CD14-positive monocyte (primary cell): Measurements from ENCODE around the gene HLCS. TPM values are rescaled to one million over a fixed set of nuclear protein-coding genes. Genes with fewer than 3 reads are reported as not detected.

ENCODE experiments used
- DNase-seq, 3 donors: peaks; one replicate each; pipeline ENCODE4 v3.0.0-alpha.2; 2011 to 2022
- H2AFZ ChIP-seq: 2 replicates; pipeline ENCODE4 v1.6.0; 2012; ENCODE audit warnings: mild to moderate bottlenecking, low read depth, low read length, inconsistent platforms; ENCODE audit not compliant: insufficient read depth, poor library complexity, severe bottlenecking
- H3K27ac ChIP-seq, 2 donors: 1 replicate in 1 of 2; 2 replicates in 1 of 2; pipeline ENCODE4 v1.5.1; 2012 to 2013; ENCODE audit warnings: low read length in 2 of 2, control low read depth in 1 of 2, inconsistent platforms in 1 of 2, low read depth in 1 of 2, mild to moderate bottlenecking in 1 of 2
- H3K27me3 ChIP-seq, 2 donors: one replicate each; pipeline versions ENCODE4 v1.6.0 to v1.6.1; 2011 to 2013; ENCODE audit warnings: low read length in 2 of 2; ENCODE audit not compliant: control insufficient read depth in 2 of 2, insufficient read depth in 2 of 2
- H3K36me3 ChIP-seq, 2 donors: replicated peaks in 1 of 2; 1 replicate in 1 of 2; 2 replicates in 1 of 2; pipeline versions ENCODE4 v1.5.1 to v1.6.1; 2012 to 2013; ENCODE audit warnings: low read length in 2 of 2, control low read depth in 1 of 2, inconsistent platforms in 1 of 2, mild to moderate bottlenecking in 1 of 2; ENCODE audit not compliant: insufficient read depth in 2 of 2, control insufficient read depth in 1 of 2
- H3K4me1 ChIP-seq, 2 donors: 1 replicate in 1 of 2; 2 replicates in 1 of 2; pipeline versions ENCODE4 v1.5.1 to v1.6.1; 2012 to 2013; ENCODE audit warnings: low read length in 2 of 2, control low read depth in 1 of 2, inconsistent platforms in 1 of 2, mild to moderate bottlenecking in 1 of 2, moderate library complexity in 1 of 2; ENCODE audit not compliant: insufficient read depth in 2 of 2, control insufficient read depth in 1 of 2
- H3K4me2 ChIP-seq: replicated peaks from 2 replicates; pipeline ENCODE3; 2012; ENCODE audit warnings: low read length, moderate library complexity, mild to moderate bottlenecking; ENCODE audit not compliant: poor library complexity, severe bottlenecking; ENCODE audit errors: extremely low read depth
- H3K4me3 ChIP-seq, 3 experiments: fragments of 200-600 bp in 1 of 3; sonication (generic) in 1 of 3; replicated peaks in 1 of 3; 1 replicate in 2 of 3; 2 replicates in 1 of 3; pipeline ENCODE4 v1.5.1; 2011 to 2013; ENCODE audit warnings: low read length in 3 of 3, mild to moderate bottlenecking in 3 of 3, control low read depth in 2 of 3, low read depth in 2 of 3, inconsistent platforms in 1 of 3, moderate library complexity in 1 of 3
- H3K79me2 ChIP-seq: 2 replicates; pipeline ENCODE4 v1.6.0; 2012; ENCODE audit warnings: mild to moderate bottlenecking, control low read depth, inconsistent platforms, low read length, moderate library complexity; ENCODE audit not compliant: insufficient read depth
- H3K9ac ChIP-seq: 2 replicates; pipeline ENCODE4 v1.6.0; 2017; ENCODE audit warnings: low read length, mild to moderate bottlenecking; ENCODE audit not compliant: insufficient read depth, poor library complexity, severe bottlenecking
- H3K9me3 ChIP-seq, 2 donors: replicated peaks in 1 of 2; 1 replicate in 1 of 2; 2 replicates in 1 of 2; pipeline versions ENCODE4 v1.5.1 to v1.6.1; 2012 to 2013; ENCODE audit warnings: low read length in 2 of 2, control low read depth in 1 of 2; ENCODE audit not compliant: control insufficient read depth in 1 of 2, insufficient read depth in 1 of 2
- H4K20me1 ChIP-seq: 2 replicates; pipeline ENCODE4 v1.6.0; 2012; ENCODE audit warnings: mild to moderate bottlenecking, low read length, control low read depth, moderate library complexity; ENCODE audit not compliant: insufficient read depth
- H3K27ac Mint-ChIP-seq, 7 donors: one replicate each; pipeline ENCODE4 v1.8.0; 2020; ENCODE audit warnings: mild to moderate bottlenecking in 7 of 7, mixed read lengths in 7 of 7, moderate library complexity in 6 of 7, inconsistent platforms in 2 of 7
- H3K27me3 Mint-ChIP-seq, 3 donors: one replicate each; pipeline ENCODE4 v1.8.0; 2021 to 2022; ENCODE audit warnings: low read depth in 3 of 3, mild to moderate bottlenecking in 3 of 3, mixed read lengths in 3 of 3, moderate library complexity in 3 of 3, inconsistent platforms in 1 of 3
- H3K36me3 Mint-ChIP-seq, 2 donors: one replicate each; pipeline ENCODE4 v1.8.0; 2020; ENCODE audit warnings: mixed read lengths in 2 of 2, inconsistent platforms in 1 of 2, mild to moderate bottlenecking in 1 of 2
- H3K4me1 Mint-ChIP-seq: one replicate; pipeline ENCODE4 v1.8.0; 2020; ENCODE audit warnings: mild to moderate bottlenecking, mixed read lengths
- H3K4me3 Mint-ChIP-seq, 2 donors: one replicate each; pipeline ENCODE4 v1.8.0; 2020; ENCODE audit warnings: mild to moderate bottlenecking in 2 of 2, mixed read lengths in 2 of 2, moderate library complexity in 1 of 2
- H3K9me3 Mint-ChIP-seq, 7 donors: one replicate each; pipeline ENCODE4 v1.8.0; 2020 to 2022; ENCODE audit warnings: mixed read lengths in 7 of 7, mild to moderate bottlenecking in 6 of 7, moderate library complexity in 6 of 7, inconsistent platforms in 2 of 7
- CTCF ChIP-seq: fragments of 200-600 bp; IDR thresholded peaks from one replicate; pipeline ENCODE4 v1.8.0; 2022; ENCODE audit warnings: antibody characterized with exemption, mild to moderate bottlenecking
- WGBS: methylation state at CpG from one replicate; pipeline ENCODE4 v1.1.5; 2013; ENCODE audit warnings: missing lambda C conversion rate; ENCODE audit not compliant: insufficient coverage; 5-methylcytosine and 5-hydroxymethylcytosine counted together
- intact Hi-C, 2 donors: fragments of 100-400 bp; cut with micrococcal nuclease; formaldehyde crosslinking; loops; one replicate each; pipeline versions ENCODE4 v1.15.0 to v1.15.1; 2023
- polyA plus RNA-seq, 3 donors: library from polyadenylated mRNA; depleted of rRNA in 1 of 3; unstranded in 2 of 3; stranded (reverse) in 1 of 3; fragments of 300-500 nt in 2 of 3; fragments of >200 nt in 1 of 3; fragmentation: Illumina TruSeq in 2 of 3; gene quantifications; 1 replicate in 2 of 3; 2 replicates in 1 of 3; pipeline ENCODE4 v1.2.3, GENCODE V29; 2012 to 2021

HLCS gene
- polyA plus RNA-seq, 3 donors, result 2.1 to 3.1 (median 2.2) TPM

DNA sequence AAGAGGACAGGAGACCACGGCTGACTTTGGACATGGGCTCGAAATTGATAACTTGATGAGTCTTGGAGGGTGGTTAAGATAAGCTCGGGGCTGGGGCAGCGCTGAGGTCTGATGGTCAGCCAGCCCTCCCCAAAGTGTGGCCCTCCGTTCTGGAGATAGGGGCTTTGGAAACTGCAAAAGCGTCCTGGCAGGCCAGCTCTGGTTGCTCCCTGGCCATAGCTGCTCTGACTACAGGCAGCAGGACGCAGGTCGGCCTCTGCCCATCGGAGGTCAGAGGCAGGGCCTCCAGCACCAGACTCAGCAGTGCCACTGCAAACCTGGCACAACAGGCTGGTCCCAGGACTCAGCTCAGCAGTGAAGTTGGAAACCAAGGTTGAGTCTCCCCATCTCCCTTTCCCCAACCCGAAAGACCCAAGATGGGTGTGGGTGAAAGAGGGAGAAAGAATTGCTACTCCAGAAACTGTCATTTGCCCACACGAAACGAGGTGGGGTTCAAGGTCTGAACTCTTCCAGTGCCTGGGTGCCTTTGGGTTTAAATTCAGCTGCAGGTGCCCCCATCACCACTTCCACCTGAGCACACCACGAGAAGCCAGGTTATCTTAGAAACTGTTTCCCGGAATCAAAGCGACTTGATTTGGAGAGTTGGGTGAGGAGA is 262.7 kb downstream of the HLCS start:
- peaks cover 0 to 4% of the 10 kb centered on the region in 2 donors for H3K36me3 Mint-ChIP-seq
- intact Hi-C loops, result no loop called here
- H3K79me2 ChIP-seq, result no peaks in the 10 kb centered on the region
- H4K20me1 ChIP-seq, result no peaks in the 10 kb centered on the region
- no peak overlapping the region for H2AFZ ChIP-seq
- H3K4me1 Mint-ChIP-seq, result peaks cover 12% of the 10 kb centered on the region
- H3K4me2 ChIP-seq, result no peak overlapping the region
- peaks cover 0 to 40% (median 9%) of the 10 kb centered on the region in 7 donors for H3K9me3 Mint-ChIP-seq
- peaks cover 0 to 48% of the 10 kb centered on the region in 2 donors for H3K9me3 ChIP-seq
- no peak for TF ChIP-seq CTCF
- no peak overlapping the region for H3K27ac ChIP-seq
- 17% methylated on average over 9 of the region's 15 CpGs for WGBS
- H3K27me3 ChIP-seq, result peaks cover 63 to 94% of the 10 kb centered on the region in 2 donors
- H3K9ac ChIP-seq, result no peak overlapping the region
- peak overlapping the region in 1 of 2 donors; percentile 74 for H3K4me3 Mint-ChIP-seq
- no peak overlapping the region for H3K4me3 ChIP-seq
- peaks cover 87 to 97% (median 87%) of the 10 kb centered on the region in 3 donors for H3K27me3 Mint-ChIP-seq
- no peaks in the 10 kb centered on the region for H3K36me3 ChIP-seq
- DNase-seq, result no peak
- H3K27ac Mint-ChIP-seq, result peak overlapping the region in 1 of 7 donors; percentile 75
- no peaks in the 10 kb centered on the region for H3K4me1 ChIP-seq

GRCh38 chr21:36703123-36703522 is 263.3 kb downstream of the HLCS start:
- DNase-seq, result no peak
- 27% methylated on average over 3 of the region's 3 CpGs for WGBS
- no peaks in the 10 kb centered on the region for H3K79me2 ChIP-seq
- no peak overlapping the region for H3K27ac Mint-ChIP-seq
- H3K4me1 ChIP-seq, result no peaks in the 10 kb centered on the region
- no peak overlapping the region for H3K9ac ChIP-seq
- H3K9me3 Mint-ChIP-seq, result peaks cover 0 to 40% (median 9%) of the 10 kb centered on the region in 7 donors
- H3K4me3 Mint-ChIP-seq, result peak overlapping the region in 1 of 2 donors; percentile 74
- peaks cover 61 to 93% of the 10 kb centered on the region in 2 donors for H3K27me3 ChIP-seq
- peaks cover 0 to 52% of the 10 kb centered on the region in 2 donors for H3K9me3 ChIP-seq
- H3K36me3 ChIP-seq, result no peaks in the 10 kb centered on the region
- H3K27ac ChIP-seq, result no peak overlapping the region
- no peak overlapping the region for H3K4me2 ChIP-seq
- H4K20me1 ChIP-seq, result no peaks in the 10 kb centered on the region
- H3K36me3 Mint-ChIP-seq, result peaks cover 0 to 4% of the 10 kb centered on the region in 2 donors
- H3K27me3 Mint-ChIP-seq, result peaks cover 87 to 97% (median 87%) of the 10 kb centered on the region in 3 donors
- H2AFZ ChIP-seq, result no peak overlapping the region
- H3K4me3 ChIP-seq, result no peak overlapping the region
- intact Hi-C loops, result no loop called here
- TF ChIP-seq CTCF, result no peak
- peaks cover 10% of the 10 kb centered on the region for H3K4me1 Mint-ChIP-seq
